HG03378 (cell line): ENCODE results near the gene USP27X.
A peak's percentile ranks its signal among the peaks of the same experiment; 100 is the strongest.

Source experiments
- ATAC-seq: cut with Tn5 transposase; IDR thresholded peaks from one replicate; pipeline ENCODE4 v1.9.1; 2021; ENCODE audit warnings: mild to moderate bottlenecking, moderate library complexity; ENCODE audit not compliant: unreplicated experiment

USP27X gene

DNA sequence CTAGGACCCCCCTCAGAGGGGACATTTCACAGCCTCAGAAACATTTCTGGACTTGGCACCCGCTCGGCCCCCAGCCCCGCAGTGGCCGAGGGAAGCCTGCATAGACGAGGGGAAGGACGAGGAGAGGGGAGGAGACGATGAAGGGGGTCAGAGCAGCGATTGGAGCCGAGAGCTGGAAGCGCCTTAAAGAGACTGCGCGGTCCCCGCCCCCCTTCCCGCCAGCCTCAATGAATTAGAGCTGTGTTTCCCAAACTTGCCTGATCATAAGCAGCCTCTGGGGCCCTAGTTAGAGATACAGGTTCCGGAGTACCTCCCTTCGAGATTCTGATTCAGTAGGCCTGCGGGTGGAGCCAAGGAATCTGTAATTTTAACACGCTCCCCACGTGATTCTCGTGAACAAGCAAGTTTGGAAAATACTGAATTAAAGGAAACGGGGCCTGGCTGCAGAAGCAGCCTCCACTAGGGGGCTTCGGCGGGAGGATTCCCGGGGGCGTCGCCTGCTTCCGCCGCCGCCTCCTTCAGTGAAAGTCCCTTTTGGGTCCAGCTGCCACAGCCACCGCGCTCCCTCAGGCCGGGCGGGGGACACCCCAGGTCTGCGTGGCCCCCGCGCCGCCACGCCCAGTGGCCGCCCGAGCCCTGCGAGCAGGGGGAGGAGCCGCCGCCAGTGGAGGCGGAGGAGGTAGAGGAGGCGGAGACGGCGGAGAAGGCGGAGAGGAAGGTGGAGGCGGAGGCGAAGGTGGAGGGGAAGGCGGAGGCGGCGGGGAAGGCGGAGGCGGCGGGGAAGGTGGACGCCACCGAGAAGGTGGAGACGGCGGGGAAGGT lies at the start of gene USP27X:
Gene USP27X (plus strand): TSS at position 651 of the 822 bp plus-strand sequence. CDS start 824 bp downstream, outside the sequence.
- ATAC-seq, result peak; percentile 46

- peak; percentile 58 for ATAC-seq
Observed at GRCh38 chrX:49838374-49838773, 40.9 kb upstream of the USP27X start.

DNA sequence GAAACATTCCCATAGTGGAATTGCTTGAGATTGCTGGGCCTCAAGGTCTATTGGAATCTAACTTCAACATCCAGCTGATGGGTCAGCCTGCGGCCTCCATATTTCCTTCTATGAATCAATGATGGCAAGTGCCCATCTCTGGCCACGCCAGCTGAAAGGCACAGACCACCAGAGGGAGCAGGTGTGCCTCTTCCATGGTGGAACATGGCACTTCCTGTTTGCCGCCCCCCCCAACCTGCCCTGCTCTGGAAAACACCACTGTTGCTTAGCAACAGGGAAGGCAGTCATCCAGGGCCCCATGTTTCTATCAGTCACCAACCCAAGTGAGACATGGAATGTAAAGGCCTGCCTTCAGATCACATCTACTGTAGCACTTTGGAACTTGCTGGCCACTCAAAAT lies 38.6 kb upstream of the USP27X start:
- ATAC-seq, result no peak

DNA sequence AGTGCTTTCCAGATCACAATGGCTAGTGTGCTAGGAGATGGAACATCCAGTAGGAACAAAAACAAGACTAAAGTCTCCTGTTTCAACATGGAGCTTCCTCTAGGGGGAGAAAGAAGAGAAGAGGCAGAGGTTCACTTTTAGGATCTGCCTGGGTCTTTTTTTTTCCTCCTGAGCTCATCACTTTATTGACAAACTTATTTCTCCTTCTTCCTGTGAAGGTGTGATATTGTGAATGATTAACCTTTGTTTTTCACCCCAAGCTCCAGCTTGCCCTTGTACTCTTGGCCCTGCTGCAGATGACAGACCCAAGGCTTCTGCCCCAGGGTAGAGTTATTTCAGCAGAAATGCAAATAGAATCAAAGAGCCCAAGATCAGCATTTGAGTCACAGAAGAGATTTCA lies 36.7 kb upstream of the USP27X start:
- no peak for ATAC-seq

- ATAC-seq, result no peak
Observed at GRCh38 chrX:49844611-49845010, 34.7 kb upstream of the USP27X start.

GRCh38 chrX:49845701-49846403 lies 33.4 kb upstream of the USP27X start:
- ATAC-seq, result peak; percentile 77

DNA sequence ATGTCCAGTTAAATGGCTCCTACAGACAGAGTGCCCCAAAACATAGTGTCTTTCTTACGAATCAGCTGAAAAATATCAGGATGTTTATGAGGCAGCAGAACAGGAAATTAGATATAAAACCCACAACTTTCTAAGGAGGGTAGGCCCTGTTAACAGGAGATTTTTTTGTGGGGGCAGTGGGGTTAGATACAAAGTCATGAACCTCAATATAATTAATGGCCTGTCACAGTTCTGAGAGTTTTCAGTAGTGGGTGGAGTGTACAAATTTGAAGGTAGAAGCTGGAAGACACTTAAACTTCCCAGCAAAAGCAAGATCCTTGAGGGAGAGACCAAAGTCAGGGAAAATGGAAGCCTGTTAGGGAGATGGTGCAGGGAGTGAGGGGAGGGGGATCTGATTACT lies 32.8 kb upstream of the USP27X start:
- no peak for ATAC-seq

DNA sequence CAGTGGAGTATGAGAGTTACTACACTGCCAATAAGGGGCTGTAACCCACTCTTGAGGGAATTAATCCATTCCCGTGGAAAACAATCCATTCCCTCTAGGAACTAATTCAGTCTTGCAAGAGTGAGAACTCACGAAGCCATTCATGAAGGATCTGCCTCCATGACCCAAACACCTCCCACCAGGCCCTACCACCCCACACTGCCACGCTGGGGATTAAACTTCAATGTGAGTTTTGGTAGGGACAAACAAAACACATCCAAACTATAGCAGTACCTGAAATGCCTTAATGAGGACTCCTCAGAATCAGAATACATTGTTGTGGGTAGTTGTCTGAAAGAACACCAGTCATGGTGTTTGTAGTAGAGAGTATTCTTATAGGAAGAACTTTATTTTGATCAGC lies 31.0 kb upstream of the USP27X start:
- ATAC-seq, result no peak

DNA sequence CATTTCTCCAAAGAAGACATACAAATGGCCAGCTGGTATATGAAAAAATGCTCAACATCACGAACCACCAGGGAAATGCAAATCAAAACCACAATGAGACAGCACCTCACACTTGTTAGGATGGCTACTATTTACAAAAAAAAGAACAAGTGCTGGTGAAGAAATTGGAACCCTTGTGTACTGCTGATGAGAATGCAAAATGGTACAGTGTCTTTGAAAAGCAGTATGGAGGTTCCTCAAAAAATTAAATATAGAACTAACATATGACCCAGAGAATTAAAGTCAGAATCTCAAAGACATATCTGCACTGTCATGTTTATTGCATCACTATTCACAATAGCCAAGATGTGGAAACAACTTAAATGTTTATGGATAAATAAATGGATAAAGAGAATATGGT lies 29.3 kb upstream of the USP27X start:
- no peak for ATAC-seq

GRCh38 chrX:49853661-49854060 lies 25.6 kb upstream of the USP27X start:
- no peak for ATAC-seq

DNA sequence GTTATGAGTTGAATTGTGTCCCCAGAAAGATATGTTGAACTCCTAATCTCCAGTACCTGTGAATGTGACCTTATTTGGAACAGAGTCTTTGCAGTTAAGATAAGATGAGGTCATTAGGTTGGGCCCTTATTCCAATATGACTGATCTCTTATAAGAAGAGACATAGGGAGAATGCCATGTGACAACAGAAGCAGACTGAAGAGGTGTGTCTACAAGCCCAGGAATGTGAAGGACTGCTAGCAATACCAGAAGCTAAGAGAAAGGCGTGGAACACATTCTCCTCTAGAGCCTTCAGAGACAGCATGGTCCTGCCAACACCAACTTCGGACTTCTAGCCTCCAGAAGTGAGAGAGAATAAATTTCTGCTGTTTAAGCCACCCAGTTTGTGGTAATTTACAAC lies 22.5 kb upstream of the USP27X start:
- no peak for ATAC-seq

DNA sequence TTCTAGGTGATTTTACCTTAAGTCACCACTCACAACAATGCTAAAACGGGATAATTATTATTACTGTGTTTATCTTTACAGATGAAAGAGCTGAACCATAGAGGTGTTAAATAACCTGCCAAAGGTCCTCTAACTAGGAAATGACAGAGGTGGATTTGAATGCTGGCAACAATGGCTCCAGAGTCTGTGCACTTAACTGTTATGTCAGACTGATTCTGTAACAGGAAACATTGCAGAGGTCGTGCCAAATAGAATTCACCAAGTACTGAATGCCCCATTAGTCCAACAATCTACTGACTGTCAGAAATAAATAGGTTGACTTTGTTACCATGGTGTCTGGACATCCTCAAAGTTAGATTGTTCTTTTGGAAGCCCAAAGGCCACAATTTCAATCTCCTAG lies 20.9 kb upstream of the USP27X start:
- ATAC-seq, result no peak

- ATAC-seq, result no peak
Observed at GRCh38 chrX:49859491-49859890, 19.8 kb upstream of the USP27X start.

- ATAC-seq, result no peak
Observed at GRCh38 chrX:49860867-49861535, 18.3 kb upstream of the USP27X start.

- ATAC-seq, result no peak
Observed at GRCh38 chrX:49862093-49862492, 17.2 kb upstream of the USP27X start.

- ATAC-seq, result no peak
Observed at GRCh38 chrX:49868739-49869138, 10.5 kb upstream of the USP27X start.

DNA sequence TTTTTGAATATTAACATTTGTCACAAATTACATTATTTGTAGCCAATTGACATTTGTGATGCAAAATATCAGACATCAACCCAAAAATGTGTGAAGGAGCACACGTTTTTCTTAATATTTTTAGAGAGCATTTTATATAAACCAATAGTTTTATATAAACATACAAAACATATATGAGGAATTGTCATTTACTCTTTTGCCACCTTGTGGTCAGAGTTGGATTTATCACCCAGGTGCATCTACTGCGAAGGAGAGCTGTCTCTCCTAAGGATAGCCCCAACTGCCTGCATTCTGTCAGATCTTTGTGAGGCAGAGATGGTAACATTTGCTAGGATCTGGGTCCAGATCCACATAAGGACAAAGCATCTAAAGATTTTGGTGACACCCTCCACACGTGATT lies 2.5 kb upstream of the USP27X start:
- ATAC-seq, result no peak

DNA sequence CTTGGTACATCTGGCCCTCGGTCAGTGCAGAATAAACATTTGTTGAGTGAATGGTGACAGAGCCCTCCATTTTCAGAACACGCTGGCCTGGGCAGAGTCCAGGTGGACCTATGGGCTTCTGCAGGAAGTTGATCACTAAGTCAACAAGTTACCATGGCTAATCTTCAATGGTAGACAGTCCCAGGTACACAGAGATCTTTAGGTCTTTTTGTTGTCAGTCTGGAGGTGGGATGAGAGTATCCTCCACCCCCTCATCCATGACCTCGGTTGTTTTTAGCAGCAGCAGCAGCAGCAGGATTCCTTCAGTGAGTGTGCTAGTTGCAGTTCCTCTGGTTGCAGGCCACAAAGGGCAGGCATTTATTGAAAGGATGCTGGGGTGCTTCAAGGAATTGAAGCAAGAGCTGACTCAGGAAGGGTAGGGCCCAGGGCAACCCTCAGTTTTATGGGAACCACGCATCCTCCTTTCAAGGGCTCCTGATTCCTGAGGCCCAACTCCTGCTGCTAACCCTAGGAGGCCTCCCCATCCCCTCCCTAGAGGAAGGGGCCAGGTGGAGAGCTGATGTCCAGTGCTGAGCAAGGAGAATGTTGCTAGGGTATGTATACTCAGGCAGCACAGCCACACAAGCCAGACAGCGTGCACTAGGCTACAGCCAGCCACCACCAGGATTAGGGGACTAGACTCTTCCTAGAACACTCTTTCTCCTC lies 1.7 kb upstream of the USP27X start:
- ATAC-seq, result no peak

- no peak for ATAC-seq
Observed at GRCh38 chrX:49878128-49878833, 1.0 kb upstream of the USP27X start.

GRCh38 chrX:49879656-49880277 lies 483 bp downstream of the USP27X start:
- no peak for ATAC-seq
